ENCODE results near the gene TUT1.
A peak's percentile ranks its signal among the peaks of the same experiment; 100 is the strongest.

The TUT1 gene

DNA sequence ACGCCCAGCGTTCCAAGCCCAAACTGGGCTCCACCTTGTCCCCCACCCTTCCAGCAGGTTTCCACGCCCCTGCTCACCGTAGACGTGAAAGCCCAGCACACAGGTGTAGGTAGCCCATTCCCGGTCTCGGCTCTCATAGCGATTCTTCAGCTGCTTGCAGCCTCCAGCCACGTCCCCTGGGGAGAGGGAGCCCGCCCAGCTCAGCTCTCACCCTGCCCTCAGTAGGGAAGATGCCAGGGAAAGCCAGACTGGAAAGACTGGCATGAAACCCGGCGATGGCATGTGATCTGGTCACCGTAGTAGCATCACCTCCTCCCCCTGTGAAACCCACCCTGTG, 11.7 kb upstream of the TUT1 start:
- TF ChIP-seq, protein P1, sequence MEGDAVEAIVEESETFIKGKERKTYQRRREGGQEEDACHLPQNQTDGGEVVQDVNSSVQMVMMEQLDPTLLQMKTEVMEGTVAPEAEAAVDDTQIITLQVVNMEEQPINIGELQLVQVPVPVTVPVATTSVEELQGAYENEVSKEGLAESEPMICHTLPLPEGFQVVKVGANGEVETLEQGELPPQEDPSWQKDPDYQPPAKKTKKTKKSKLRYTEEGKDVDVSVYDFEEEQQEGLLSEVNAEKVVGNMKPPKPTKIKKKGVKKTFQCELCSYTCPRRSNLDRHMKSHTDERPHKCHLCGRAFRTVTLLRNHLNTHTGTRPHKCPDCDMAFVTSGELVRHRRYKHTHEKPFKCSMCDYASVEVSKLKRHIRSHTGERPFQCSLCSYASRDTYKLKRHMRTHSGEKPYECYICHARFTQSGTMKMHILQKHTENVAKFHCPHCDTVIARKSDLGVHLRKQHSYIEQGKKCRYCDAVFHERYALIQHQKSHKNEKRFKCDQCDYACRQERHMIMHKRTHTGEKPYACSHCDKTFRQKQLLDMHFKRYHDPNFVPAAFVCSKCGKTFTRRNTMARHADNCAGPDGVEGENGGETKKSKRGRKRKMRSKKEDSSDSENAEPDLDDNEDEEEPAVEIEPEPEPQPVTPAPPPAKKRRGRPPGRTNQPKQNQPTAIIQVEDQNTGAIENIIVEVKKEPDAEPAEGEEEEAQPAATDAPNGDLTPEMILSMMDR (IDR thresholded peaks at IDR 0.05; ENCODE audit: extremely low read depth, missing control alignments): no peak
- DNase-seq (ENCODE audit: low spot score): no peak

DNA sequence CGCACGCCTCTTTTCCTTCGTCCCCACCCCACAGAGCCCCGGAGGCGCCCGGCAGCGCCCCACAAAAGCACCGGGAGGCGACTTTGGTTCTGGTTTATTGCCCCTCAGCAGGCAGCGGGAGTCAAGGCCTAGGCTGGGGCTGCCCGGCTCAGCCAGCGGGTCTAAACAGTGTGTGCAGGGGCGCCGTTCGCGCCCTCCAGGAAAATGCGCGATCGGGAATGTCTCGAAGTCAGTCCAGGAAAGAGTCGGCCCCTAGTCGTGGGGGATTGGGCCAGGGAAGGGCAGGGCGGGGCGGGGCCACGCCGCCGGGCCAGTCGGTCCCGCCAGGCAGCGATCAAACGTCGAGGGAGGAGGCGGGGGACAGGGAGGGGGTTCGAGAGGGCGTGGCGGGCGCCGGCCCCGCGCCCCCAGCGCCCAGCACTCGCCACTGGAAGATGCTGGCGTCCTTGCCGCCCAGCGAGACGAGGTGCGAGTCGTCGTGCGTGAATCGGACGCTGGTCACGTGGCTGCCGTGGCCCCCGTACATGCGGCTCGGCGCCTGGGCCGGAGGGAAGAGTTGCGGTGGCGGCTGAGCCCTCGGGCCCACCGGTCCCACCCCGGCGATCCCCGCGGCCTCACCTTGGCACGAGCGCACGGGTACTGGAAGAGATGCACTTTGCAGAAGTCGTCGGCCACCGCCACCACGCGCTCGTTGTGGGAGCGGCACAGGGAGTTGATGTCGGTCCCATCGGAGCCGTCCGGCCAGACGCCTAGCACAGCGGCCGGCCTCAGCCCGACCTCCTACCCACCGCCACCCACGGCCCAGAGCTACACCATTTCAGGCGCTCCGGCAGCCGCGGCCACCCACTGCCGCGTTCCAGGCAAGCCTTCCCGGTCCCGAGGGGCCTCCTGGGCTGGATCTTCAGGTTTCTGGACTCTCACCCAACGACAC, 11.1 kb upstream of the TUT1 start:
- TF ChIP-seq, protein P1 (IDR thresholded peaks at IDR 0.05; ENCODE audit: extremely low read depth, missing control alignments): no peak
- peak; percentile 72 for DNase-seq (ENCODE audit: low spot score)

DNA sequence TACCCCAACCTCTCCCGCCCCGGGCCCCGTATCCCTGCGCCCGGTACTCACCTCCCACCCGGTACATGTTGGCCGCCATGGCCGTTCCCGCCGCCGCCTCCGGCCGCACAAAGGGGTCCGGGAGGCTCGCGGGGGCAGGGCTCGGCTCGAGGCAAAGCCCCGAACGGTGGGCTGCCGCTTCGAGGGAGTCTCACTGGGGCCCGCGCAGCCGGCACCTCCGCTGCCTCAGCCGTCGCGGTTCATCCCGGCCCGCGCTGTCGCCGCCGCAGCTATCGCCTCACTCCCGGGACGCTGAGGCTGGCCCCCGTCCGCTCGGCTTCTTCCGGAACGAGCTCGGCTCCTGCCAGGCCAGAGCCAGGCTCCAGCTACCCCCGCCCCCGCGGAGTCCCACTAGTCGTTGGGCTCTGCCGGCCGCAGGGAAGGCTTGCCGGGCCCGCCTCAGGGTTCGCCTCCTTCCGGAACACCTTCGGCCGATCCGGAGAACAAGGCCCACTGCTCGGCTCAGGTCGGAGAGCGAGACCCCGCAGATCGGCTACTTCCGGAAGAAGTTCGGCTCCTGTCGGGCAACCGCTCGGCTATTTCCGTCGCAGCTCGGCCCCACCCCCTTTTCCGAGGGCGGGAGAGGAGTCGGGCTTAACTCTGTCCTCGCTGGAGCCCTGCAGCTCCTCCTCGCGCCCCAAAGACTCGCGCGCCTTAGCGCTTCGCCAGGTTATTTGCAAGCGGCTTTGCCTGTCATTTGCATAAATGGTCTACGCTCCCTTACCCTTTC, 10.2 kb upstream of the TUT1 start, which contains the start of gene MTA2:
Gene MTA2 (minus strand): TSS at position 494 of the 769 bp plus-strand sequence. CDS start 415 bp downstream, at position 79.
- peak; percentile 99 for DNase-seq (ENCODE audit: low spot score)
- TF ChIP-seq, protein P1 (IDR thresholded peaks at IDR 0.05; ENCODE audit: extremely low read depth, missing control alignments): no peak

- TF ChIP-seq, protein P1 (IDR thresholded peaks at IDR 0.05; ENCODE audit: extremely low read depth, missing control alignments): no peak
- no peak for DNase-seq (ENCODE audit: low spot score)
These were observed 9.7 kb upstream of the TUT1 start for GRCh38 chr11:62601122-62601371.

DNA sequence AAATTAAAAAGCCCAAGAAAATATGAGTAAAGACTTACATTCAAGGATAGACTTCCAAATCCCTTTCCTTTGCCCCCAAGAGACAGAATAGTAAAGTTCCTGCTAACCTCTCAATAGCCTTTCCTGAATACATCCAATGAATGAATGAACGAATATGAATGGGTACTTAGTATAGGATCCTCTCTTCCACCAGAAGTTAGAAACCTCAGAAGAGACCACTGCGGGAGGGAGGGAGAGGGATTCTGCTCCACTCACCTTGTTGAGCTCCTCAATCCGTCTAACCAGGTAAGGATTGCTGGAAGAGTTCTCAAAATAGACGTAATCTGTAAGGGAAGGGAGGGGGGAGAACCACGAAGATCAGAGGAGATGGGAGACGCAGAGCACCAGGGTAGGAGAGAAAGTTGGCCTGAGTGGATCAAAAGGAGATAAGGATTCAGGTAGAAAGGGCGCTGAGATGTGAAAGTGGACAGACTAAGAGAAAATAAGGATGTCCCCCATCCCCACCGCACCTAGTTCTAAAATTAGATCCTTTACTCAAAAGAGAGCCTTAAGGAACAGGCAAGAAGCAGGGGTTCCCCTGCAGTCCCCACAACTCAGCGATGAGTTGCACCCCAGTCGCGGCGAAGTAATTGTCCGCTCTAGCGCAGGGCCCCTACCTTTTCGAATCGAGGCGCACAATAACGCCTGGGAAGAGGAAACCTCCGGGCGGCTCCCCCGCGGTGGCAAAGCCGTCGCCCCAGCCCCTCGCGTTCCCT, 9.2 kb upstream of the TUT1 start:
- DNase-seq (ENCODE audit: low spot score): no peak
- TF ChIP-seq, protein P1 (IDR thresholded peaks at IDR 0.05; ENCODE audit: extremely low read depth, missing control alignments): no peak

GRCh38 chr11:62599901-62600300, 8.6 kb upstream of the TUT1 start:
- DNase-seq (ENCODE audit: low spot score): no peak

More at GRCh38 chr11:62599901-62600300, 8.6 kb upstream of the TUT1 start:
- TF ChIP-seq, protein P1 (IDR thresholded peaks at IDR 0.05; ENCODE audit: extremely low read depth, missing control alignments): no peak
